T-helper 1 cell treated with Interleukin-12 subunit alpha and Interleukin-12 subunit beta and Interleukin-4 antibody, amounts not matched to agents 30 ng/mL and 1 ng/mL, for 36 hours (primary cell): ENCODE measurements around the gene ANKS3. TPM values are rescaled to one million over a fixed set of nuclear protein-coding genes. Genes with fewer than 3 reads are reported as not detected.
"Not testable (repeated sequence)": the region's sequence is repeated elsewhere in the genome, so short reads cannot be mapped to it uniquely, and the experiment has no call there.

Experiments used
- intact Hi-C: fragments of 100-400 bp; cut with micrococcal nuclease; formaldehyde crosslinking; loops from one replicate; pipeline ENCODE4 v1.15.1; 2024
- total RNA-seq: library from RNA; stranded (reverse); gene quantifications from 2 replicates; pipeline ENCODE4 v1.2.3, GENCODE V29; 2022

The ANKS3 gene
- total RNA-seq, 1 donor from 2014 or later, result 17.2 TPM

DNA sequence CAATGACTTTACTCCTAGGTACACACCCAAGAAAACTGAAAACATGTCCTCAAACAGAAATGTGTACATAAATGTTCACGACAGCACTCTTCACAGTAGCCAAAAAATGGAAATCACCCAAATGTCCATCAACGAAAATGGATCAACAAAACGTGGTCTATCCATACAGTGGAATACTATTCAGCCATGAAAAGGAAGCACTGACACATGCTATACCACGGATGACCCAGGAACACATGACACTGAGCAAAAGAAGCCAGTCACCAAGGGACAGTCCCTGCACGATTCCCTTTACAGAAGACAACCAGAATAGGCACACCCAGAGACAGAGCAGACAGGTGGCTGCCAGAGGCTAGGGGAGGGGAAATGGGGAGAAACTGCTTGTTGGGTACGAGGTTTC lies 21.6 kb upstream of the ANKS3 start:
- intact Hi-C loops, result no loop called here

DNA sequence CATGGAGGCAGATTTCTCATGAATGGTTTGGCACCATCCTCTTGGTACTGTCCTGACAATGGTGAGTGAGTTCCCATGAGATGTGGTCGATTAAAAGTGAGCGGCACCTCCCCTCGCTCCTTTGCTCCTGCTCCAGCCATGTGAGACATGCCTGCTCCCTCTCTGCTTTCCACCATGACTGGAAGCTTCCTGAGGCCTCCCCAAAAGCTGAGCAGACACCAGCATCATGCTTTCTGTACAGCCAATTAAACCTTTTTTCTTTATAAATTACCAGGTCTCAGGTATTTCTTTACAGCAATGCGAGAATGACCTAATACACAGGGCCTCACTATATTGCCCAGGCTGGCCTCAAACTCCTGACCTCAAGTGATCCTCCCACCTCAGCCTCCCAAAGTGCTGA lies 20.8 kb upstream of the ANKS3 start:
- intact Hi-C loops, result no loop called here

DNA sequence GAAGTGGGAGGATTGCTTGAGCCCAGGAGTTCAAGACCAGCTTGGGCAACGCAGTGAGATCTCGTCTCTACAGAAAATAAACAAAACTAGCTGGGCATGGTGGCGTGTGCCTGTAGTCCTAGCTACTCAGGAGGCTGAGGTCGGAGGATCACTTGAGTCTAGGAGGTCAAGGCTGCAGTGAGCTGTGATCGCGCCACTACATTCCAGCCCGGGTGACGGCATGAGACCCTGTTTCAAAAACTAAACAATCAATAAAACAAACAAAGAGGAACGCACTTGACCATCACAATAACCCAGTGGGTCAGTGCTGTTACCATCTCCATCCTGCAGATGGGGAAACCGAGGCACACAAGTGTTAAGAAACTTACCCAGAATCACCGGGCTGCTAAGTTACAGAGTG lies 19.2 kb upstream of the ANKS3 start:
- intact Hi-C loops, result no loop called here

DNA sequence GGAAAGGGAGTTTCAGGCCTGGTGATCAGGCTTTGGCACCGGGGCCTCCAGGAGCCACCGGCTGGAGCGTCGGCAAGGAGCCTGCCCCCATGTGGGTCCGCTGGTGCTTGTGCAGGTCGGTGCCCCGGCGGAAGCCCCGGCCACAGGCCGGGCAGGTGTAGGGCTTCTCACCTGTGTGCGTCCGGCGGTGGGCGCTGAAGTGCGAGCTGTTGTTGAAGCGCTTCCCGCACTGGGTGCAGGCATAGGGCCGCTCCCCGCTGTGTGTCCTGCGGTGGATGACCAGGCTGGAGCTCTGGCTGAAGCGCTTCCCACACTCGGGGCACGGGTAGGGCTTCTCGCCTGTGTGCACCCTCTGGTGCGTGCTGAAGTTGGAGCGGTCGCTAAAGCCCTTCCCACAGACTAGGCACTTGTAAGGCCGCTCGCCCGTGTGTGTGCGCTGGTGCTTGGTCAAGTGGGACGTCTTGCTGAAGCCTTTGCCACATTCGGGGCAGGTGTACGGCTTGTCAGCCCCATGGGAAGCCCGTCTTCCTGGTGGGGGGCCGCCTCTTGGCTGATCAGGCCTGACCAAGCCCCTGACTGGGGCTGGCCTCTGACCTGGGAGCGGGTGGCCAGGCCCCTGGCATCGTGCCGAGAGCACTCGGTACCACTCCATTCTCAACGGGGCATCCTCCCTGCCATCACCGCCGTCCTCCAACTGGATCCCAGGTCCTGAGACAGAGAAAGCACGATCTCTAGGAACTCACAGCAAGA lies 18.5 kb upstream of the ANKS3 start:
- intact Hi-C loops, result no loop called here

DNA sequence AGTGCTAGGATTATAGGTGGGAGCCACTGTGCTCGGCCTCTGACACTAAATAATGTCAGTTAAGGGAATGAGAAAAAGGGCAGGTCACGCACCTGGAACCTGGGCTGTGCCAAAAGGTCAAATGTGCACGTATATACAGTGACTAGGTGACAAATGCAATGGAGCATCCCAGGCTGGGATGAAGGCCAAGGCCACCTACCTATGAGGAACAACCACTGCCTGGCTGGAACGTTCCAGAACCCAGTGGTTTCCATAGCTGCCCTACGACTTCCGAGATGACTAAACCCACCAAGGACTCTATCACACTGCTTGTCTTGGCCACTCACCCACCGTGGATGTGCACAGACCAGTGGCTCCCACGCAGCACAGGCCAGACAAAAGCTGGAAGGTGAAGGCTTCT lies 16.8 kb upstream of the ANKS3 start:
- intact Hi-C loops, result no loop called here

DNA sequence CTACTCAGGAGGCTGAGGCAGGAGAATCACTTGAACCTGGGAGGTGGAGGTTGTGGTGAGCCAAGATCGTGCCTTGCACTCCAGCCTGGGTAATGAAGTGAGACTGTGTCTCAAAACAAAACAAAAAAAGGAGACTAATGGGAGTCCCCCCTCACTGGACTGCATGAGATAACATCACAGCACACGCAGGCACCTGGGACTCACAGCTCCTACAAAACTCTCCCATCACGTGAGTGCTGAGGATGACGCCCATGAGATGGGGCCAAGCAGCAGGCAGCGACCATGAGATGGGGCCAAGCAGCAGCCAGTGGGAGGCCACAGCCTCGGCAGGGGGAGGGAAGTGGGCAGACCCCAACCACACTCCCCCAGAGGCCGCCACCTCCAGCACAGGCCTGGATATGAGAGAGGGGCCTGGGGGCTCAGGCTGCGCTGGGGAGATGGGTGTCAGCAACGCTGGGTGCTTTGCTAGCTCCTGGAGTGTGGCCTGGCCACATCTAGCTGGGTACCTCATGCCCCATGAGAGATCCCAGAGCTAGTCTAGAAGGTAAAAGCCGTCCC lies 15.7 kb upstream of the ANKS3 start:
- intact Hi-C loops, result no loop called here

DNA sequence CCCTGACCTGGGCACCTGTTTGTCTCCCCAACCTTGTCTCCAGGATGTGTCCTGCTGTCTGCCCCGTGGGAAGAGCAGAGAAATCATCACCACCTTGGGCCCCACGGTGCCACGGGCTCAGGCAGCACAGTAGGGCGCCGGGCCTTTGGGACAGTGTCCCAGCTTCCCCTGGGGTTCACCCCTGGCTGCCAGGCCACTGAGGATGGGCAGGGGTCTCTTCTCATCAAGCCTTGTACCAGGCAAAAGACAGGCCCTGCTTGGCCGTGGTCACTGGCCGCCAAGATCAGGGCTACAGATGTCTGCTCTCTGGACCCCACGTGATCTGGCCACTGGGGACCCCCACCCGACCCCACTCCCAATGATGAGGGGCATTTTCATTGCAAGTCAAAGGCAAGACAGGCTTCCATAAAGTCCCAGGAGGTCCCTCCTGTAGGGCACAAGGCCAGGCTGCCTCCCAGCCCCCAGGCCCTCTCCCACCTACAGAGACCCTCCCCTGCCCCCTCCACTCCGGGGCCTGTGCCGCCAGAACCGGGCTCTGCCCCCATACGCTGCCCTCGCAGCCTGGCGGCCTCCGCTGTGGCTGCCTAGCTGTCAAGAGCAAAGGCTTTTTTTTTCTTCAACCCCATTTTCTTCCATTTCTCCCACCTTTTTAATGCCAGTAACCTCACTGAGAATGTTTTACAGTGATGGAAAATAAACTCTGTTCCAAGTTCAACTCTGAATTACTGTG lies 14.8 kb upstream of the ANKS3 start:
- intact Hi-C loops, result no loop called here

DNA sequence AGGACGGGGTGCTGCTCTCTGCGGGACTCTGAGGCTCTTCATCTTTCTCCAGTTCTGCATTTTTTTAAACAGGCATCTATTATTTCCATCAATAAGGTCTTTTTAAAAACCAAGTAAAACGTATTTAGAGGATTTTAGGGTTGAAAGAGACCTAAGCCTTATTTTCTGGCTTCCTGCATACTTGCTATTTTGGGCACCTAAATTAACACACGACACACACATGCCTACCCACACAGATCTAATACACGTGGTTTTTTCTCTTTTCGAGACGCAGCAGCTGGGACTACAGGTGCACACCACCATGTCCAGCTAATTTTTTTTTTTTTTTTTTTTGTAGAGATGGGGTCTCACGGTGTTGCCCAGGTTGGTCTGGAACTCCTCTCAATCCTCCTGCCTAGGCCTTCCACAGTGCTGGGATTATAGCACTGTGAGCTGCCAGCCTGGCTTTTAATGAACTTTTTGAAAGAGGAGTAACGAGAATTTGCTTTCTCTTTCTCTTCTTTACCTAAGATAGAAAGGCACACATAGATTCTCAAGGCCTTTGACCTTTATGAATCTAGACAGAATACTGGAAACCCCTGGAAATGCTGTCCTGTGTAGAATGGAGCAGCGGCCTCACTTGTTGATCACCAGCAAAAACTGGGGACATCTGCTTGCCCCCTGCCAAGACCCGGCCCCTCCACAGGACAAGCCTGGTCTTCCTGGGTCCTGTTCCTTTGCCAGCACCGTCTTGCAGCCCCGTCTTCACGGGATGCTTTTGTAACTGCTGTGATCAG lies 14.0 kb upstream of the ANKS3 start:
- intact Hi-C loops, result no loop called here

DNA sequence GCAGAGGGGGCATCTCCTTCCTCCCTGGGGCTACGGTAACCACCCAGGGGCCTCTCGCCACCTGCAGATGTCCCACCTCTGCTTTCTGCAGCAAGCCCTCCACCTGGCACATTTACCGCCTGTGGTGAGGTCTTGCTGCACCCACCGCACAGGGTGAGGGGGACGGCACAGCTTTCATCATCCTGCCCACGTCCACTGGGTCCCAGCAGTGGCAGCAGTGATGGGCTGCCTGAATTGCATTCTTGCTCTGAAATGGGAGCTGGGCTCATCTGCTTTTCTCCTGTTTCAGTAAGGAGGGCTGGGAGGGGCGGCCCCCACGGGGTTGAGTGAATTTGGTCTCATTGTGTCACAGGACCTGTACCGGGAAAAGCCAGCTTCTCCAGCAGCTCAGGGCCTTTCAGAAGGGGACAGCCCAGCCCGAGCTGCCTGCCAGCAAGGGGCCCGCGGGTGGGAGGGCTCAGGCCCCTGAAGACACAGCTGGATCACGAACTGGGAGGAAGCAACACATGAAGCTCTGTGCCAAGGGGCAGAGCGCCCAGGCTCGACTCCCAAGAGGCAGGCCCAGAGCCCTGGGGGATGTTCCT lies 13.0 kb upstream of the ANKS3 start:
- intact Hi-C loops, result no loop called here

DNA sequence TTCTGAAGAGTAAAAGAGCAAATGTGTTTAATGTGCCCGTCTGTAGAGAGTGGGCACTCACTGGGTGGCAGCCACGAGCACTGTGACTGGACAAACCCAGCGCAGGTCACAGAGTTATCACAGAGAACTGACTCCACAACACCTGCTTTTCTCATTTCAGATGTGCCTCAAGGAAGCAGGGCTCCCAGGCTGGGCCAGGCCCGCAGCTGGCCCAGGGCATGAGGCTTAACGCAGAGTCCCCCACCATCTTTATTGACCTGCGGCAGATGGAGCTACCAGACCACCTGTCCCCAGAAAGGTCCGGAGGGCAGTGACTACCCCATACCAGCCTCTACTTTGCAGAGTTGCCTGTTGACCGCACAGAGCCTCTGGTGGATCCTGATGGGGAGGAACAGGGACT lies 12.1 kb upstream of the ANKS3 start:
- intact Hi-C loops, result no loop called here

DNA sequence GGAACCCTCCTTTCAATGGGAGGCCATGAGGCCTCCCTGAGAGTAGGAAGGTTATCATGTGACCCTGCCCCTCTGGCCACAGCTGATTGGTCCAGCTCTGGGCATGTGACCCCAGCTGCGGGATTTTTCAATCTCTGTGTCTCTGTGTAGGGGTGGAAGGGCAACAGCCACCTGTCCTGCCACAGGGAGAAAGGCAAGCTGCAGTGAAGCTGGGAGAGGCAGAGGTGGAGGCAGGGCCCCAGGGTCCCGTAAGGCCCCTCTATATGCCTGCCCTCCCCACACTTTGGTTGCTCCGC lies 11.2 kb upstream of the ANKS3 start:
- intact Hi-C loops, result no loop called here

DNA sequence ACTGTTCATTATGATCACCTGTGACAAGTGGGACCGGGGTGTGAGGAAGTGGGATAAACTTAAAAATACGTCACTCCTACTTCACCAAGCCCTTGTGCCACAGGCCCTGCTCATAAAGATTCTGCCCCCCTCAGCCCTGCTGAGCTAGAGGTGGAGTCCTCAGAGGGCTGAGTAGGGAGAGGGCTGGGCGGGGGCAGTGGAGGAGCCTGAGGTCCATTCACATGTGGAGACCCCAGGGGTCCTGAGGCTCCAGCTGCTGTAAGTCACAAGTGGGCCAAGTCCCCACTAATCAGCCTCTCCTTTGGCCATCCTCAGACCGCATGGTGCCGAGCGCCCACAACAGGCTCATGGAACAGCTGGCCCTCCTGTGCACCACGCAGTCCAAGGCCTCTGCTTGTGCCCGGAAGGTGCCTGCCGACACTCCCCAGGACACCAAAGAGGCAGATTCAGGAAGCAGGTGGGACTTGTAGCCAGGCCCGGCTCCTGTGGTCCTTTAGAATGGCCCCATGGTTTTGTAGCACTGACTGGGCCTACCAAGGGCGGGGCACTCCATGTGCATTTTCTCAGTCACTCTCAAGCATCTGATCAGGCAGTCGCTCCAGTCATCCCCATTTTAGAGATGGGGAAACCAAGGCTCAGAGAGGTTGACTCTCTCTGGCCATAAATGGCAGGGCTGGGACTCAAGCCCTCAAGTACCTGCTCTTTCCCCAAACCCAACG lies 10.6 kb upstream of the ANKS3 start:
- intact Hi-C loops, result no loop called here

DNA sequence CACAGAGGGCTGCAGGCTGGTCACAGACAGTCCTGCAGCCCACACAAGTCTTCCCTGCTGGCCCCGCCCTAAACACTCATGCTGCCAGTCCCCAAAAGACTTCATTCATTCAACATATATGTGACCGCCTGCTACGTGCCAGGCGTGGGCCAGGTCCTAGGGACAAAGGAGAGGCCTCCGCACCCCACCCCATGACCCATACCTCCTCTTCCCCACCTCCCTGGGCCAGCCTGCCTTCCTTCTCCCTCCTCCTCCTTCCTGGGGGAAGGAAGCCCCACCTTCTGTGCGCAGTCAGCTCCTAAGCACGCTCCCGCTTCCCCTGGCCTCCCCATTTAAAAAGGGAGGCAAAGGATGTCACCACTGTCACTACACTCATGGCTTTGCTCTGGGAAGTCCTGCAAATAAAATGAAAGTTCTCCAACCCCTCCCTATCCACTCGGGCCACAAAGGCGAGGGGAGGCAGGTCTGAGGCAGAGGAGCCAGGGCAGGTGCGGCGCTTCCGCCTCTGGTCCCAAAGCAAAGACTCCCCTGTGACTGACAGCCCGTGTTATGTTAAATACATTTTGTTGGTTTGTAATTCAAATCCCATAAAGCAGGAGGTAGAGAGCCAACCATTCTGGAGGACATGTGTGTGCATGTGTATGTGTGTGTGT lies 9.3 kb upstream of the ANKS3 start:
- intact Hi-C loops, result no loop called here

DNA sequence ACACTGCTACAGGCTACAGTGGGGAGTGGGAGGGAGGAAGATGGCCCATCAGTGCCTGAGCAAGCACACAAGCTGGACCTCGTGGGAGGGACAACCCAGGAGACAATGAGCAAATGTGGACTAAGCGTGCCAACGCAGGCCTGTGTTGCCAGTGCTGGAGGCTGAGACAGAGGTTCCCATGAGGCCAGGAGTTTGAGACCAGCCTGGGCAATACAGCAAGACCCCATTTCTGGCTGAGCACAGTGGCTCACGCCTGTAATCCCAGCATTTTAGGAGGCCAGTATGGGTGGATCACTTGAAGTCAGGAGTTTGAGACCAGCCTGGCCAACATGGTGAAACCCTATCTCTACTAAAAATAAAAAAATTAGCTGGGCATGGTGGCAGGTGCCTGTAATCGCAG lies 4.3 kb upstream of the ANKS3 start:
- intact Hi-C loops, result not testable (repeated sequence)

DNA sequence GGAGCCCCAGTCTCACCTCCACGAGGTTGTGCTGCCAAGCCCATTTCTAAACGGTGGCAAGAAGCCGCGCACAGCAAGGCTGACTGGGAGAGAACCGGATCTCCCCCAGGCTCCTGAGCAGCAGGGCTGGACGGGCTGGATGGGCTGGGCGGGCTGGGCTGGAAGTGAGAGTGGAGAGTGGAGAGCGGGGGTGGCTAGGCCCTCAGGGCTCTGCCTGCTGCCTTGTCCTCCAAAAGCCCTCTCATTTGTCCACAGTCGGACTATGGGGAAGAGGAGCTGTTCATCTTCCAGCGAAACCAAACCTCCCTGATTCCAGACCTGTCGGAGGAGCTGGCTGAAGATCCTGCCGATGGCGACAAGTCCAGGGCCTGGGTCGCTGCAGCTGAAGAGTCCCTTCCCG lies 3.5 kb upstream of the ANKS3 start:
- intact Hi-C loops, result no loop called here

DNA sequence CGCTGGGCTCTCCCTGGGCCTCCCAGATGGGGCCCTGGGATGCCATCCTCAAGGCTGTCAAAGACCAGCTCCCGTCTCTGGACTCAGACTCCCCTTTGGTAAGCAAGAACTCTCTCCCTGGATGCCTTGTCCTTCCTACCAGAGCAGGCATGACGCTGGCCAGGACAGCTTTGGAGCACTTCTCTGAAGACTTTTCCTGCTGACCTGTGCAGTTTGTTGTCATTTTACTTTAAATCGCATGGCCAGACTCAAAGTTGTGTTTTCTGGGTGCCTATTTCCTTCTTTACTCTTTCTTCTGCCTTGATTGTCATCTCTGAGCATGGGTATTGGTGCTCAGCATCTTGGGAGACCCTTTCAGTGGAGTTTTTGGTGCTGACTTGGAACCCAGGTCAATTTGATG lies 2.5 kb upstream of the ANKS3 start:
- intact Hi-C loops, result no loop called here

DNA sequence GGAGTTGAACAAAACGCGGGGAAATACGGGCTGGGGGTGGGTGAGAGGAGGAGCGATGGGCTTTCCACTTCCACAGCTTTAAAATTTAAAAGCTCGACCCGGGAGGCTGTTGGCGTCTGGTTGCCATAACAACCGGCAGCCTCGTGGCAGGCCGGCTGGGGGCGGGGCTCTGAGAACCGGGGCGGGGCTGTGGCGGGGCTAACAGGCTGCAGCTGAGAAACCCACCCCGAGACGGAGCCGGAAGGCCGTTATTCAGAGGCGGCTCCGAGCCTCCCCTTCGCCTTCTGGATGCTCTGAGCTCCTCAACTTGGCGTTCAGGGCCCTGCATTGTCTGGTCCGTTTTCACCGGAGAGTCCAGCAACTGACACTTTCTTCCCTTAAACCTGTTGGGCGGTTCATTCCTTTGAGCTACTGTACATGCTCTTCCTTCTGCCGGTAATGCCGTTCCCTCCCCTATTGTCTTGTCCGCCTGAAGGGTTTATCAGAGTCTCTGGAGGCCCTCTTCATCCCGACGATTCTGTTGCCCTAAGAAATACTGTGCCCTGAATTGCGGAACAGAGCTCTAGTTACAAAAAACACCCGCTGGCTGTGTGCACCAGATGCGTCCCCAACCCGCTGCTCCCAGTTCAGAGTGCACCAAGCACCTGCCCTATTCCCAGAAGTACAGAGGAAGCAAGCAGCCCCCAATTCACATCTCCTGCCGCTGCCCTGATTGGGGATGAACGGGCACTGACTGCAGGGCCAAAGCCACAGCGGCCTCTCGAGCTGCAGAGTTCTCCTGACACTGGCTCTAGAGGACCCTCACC lies 862 bp upstream of the ANKS3 start:
- intact Hi-C loops, result loop anchor here (1.0 to 5.0 kb wide), 12 partner anchors 32 to 383 kb away; partner anchors contain the start of genes ALG1, GLYR1, HMOX2 and MGRN1

DNA sequence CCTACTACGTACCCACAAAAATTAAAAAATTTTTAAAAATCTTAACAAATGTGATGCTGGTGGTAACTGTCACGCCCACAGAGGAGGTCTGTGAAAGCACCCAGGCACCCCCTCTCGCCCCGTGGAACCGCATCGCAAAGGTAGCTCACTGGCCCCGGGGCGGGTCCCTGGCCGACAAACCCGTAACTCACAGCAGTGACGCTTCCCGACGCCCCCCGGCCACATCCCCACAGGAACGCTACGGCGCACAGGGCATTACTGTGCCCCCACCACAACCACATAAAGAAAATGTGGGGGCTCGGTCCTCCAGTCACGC lies 366 bp downstream of the ANKS3 start:
- intact Hi-C loops, result loop anchor here (1.0 to 5.0 kb wide), 12 partner anchors 34 to 381 kb away; partner anchors contain the start of genes ALG1, GLYR1, HMOX2 and MGRN1

DNA sequence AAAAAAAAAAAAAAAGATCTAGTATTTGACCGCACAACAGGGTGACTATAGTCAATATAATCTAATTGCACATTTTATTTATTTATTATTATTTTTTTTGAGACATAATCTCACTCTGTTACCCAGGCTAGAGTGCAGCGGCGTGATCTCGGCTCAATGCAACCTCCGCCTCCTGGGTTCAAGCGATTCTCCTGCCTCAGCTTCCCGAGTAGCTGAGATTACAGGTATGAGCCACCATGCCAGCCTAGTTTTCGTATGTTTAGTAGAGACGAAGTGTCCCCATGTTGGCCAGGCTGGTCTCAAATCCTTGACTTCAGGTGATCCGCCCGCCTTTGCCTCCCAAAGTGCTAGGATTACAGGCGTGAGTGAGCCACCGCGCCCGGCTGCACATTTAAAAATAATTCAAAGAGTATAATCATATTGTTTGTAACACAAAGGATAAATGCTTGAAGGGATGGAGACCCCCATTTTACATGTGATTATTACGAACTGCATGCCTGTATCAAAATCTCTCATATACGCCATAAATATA lies 794 bp downstream of the ANKS3 start:
- intact Hi-C loops, result loop anchor here (5.0 kb wide), 2 partner anchors 339 to 381 kb away; partner anchors contain the start of genes ALG1 and PAM16
